Astrocyte (in vitro differentiated cells and primary cell): ENCODE results near the gene NOB1. TPM values are rescaled to one million over a fixed set of nuclear protein-coding genes. Genes with fewer than 3 reads are reported as not detected.
A peak's percentile ranks its signal among the peaks of the same experiment; 100 is the strongest.
"Not testable (repeated sequence)": the region's sequence is repeated elsewhere in the genome, so short reads cannot be mapped to it uniquely, and the experiment has no call there.

ENCODE experiments used
- DNase-seq: peaks from one replicate; pipeline ENCODE4 v3.0.0-alpha.2; 2010; ENCODE audit warnings: low read depth
- FAIRE-seq: peaks from 2 replicates; lab custom pipeline; 2011; peaks lifted over from hg19 to GRCh38; lab: Jason Lieb, UNC
- H2AFZ ChIP-seq: 2 replicates; pipeline ENCODE4 v1.6.0; 2012; ENCODE audit warnings: low read depth, low read length, inconsistent platforms
- H3K27ac ChIP-seq: 2 replicates; pipeline ENCODE4 v1.5.1; 2011; ENCODE audit warnings: low read depth, low read length, inconsistent platforms
- H3K27me3 ChIP-seq: 2 replicates; pipeline ENCODE4 v1.6.0; 2011; ENCODE audit warnings: low read length, inconsistent platforms; ENCODE audit not compliant: insufficient read depth
- H3K36me3 ChIP-seq: 2 replicates; pipeline ENCODE4 v1.5.1; 2011; ENCODE audit warnings: low read length, inconsistent platforms; ENCODE audit not compliant: insufficient read depth
- H3K4me1 ChIP-seq: 2 replicates; pipeline ENCODE4 v1.5.1; 2011; ENCODE audit warnings: low read length, inconsistent platforms; ENCODE audit not compliant: insufficient read depth
- H3K4me2 ChIP-seq: 2 replicates; pipeline ENCODE4 v1.6.0; 2012; ENCODE audit warnings: low read length, inconsistent platforms
- H3K4me3 ChIP-seq: 2 replicates; pipeline ENCODE4 v1.5.1; 2011; ENCODE audit warnings: low read depth, mild to moderate bottlenecking, low read length, inconsistent platforms; ENCODE audit not compliant: insufficient read depth
- H3K79me2 ChIP-seq: 2 replicates; pipeline ENCODE4 v1.6.0; 2012; ENCODE audit warnings: mild to moderate bottlenecking, low read length, inconsistent platforms; ENCODE audit not compliant: insufficient read depth
- H3K9ac ChIP-seq: 2 replicates; pipeline ENCODE4 v1.6.0; 2012; ENCODE audit warnings: mild to moderate bottlenecking, low read length, inconsistent platforms
- H3K9me3 ChIP-seq: 2 replicates; pipeline ENCODE4 v1.5.1; 2012; ENCODE audit warnings: low read depth, mild to moderate bottlenecking, low read length, inconsistent platforms; ENCODE audit not compliant: insufficient read depth
- H4K20me1 ChIP-seq: 2 replicates; pipeline ENCODE4 v1.6.0; 2012; ENCODE audit warnings: low read length, inconsistent platforms; ENCODE audit not compliant: insufficient read depth
- H3K27ac Mint-ChIP-seq: one replicate; pipeline ENCODE4 v1.8.0; 2021; ENCODE audit warnings: mild to moderate bottlenecking, mixed read lengths; ENCODE audit not compliant: unreplicated experiment
- H3K27me3 Mint-ChIP-seq: one replicate; pipeline ENCODE4 v1.8.0; 2021; ENCODE audit warnings: low read depth, mixed read lengths; ENCODE audit not compliant: unreplicated experiment
- H3K36me3 Mint-ChIP-seq: one replicate; pipeline ENCODE4 v1.8.0; 2021; ENCODE audit warnings: low read depth, mixed read lengths; ENCODE audit not compliant: unreplicated experiment
- H3K4me1 Mint-ChIP-seq: one replicate; pipeline ENCODE4 v1.8.0; 2021; ENCODE audit warnings: low read depth, mixed read lengths; ENCODE audit not compliant: unreplicated experiment
- H3K4me3 Mint-ChIP-seq: one replicate; pipeline ENCODE4 v1.8.0; 2021; ENCODE audit warnings: mild to moderate bottlenecking, moderate library complexity, mixed read lengths; ENCODE audit not compliant: unreplicated experiment
- H3K9me3 Mint-ChIP-seq: one replicate; pipeline ENCODE4 v1.8.0; 2021; ENCODE audit warnings: mild to moderate bottlenecking, mixed read lengths; ENCODE audit not compliant: unreplicated experiment
- EZH2 ChIP-seq: IDR thresholded peaks from 2 replicates; pipeline ENCODE4 v1.6.1; 2012; ENCODE audit warnings: mild to moderate bottlenecking, low read length, inconsistent platforms; ENCODE audit not compliant: insufficient read depth
- total RNA-seq: library from RNA; stranded (reverse); gene quantifications from 2 replicates; pipeline ENCODE4 v1.2.1, GENCODE V29; 2021
- TF ChIP-seq, protein P1 (sequence below): IDR thresholded peaks from 2 replicates; pipeline ENCODE4 v1.5.1; 2011; ENCODE audit warnings: low read depth, mild to moderate bottlenecking, inconsistent platforms, low read length, moderate library complexity; ENCODE audit not compliant: insufficient read depth

The NOB1 gene
- total RNA-seq, 1 donor from 2014 or later, result 46.0 TPM

DNA sequence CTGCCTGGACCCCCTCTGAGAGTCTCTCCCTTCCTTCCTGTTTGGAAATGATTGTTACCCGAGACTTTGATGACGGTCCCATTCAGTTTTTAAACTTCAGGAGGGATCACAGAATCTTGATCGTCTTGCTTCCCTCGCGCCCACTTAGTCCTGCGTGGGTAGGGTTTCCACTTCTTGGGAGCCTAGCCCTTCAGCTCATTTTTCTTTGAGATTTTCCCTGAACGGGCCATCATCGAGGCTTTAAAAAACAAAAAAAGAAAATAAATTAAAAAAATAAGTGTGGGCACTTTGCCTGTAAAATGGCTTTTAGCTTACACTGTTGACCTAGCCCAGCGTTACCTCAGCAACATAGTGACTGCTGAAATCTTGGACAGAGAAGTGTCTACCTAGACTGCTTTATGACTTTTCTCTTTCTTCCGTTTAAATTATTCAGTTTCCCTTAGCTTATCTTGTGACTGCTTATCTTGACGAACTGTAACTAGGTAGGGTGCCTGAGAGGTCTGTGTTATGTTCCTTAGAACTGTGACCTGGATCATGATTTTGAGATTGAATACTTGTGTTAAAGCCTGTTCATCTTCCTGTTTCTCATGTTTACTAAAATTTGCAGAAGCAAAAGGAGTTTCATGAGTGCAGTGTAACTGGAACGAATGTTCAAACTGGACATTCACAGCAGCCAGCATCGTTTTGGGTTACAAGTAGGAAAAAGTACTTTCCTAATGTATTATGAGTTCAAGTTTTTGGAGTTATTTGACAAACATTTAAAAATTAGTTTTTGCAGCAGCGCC, 8.3 kb upstream of the NOB1 start:
- Histone ChIP-seq H2AFZ (peak overlapping the region; percentile 93), H3K4me3 (peak overlapping the region; percentile 99), H3K36me3 (no peaks in the 10 kb centered on the region), H4K20me1 (peaks cover 17% of the 10 kb centered on the region), H3K9me3 (no peaks in the 10 kb centered on the region), H3K4me2 (peak overlapping the region; percentile 98), H3K9ac (peak overlapping the region; percentile 93), H3K4me1 (peaks cover 3% of the 10 kb centered on the region), H3K27ac (peak overlapping the region; percentile 75), H3K27me3 (no peaks in the 10 kb centered on the region), H3K79me2 (peaks cover 56% of the 10 kb centered on the region)
- Mint-ChIP-seq H3K36me3 (peaks cover 3% of the 10 kb centered on the region), H3K27me3 (no peaks in the 10 kb centered on the region), H3K9me3 (peaks cover 1% of the 10 kb centered on the region), H3K4me1 (peaks cover 5% of the 10 kb centered on the region), H3K4me3 (peak overlapping the region; percentile 95), H3K27ac (peak overlapping the region; percentile 90)
- no peak for TF ChIP-seq EZH2
- TF ChIP-seq, protein P1, sequence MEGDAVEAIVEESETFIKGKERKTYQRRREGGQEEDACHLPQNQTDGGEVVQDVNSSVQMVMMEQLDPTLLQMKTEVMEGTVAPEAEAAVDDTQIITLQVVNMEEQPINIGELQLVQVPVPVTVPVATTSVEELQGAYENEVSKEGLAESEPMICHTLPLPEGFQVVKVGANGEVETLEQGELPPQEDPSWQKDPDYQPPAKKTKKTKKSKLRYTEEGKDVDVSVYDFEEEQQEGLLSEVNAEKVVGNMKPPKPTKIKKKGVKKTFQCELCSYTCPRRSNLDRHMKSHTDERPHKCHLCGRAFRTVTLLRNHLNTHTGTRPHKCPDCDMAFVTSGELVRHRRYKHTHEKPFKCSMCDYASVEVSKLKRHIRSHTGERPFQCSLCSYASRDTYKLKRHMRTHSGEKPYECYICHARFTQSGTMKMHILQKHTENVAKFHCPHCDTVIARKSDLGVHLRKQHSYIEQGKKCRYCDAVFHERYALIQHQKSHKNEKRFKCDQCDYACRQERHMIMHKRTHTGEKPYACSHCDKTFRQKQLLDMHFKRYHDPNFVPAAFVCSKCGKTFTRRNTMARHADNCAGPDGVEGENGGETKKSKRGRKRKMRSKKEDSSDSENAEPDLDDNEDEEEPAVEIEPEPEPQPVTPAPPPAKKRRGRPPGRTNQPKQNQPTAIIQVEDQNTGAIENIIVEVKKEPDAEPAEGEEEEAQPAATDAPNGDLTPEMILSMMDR, result no peak
- peak; percentile 36 for DNase-seq
- FAIRE-seq, result no peak

DNA sequence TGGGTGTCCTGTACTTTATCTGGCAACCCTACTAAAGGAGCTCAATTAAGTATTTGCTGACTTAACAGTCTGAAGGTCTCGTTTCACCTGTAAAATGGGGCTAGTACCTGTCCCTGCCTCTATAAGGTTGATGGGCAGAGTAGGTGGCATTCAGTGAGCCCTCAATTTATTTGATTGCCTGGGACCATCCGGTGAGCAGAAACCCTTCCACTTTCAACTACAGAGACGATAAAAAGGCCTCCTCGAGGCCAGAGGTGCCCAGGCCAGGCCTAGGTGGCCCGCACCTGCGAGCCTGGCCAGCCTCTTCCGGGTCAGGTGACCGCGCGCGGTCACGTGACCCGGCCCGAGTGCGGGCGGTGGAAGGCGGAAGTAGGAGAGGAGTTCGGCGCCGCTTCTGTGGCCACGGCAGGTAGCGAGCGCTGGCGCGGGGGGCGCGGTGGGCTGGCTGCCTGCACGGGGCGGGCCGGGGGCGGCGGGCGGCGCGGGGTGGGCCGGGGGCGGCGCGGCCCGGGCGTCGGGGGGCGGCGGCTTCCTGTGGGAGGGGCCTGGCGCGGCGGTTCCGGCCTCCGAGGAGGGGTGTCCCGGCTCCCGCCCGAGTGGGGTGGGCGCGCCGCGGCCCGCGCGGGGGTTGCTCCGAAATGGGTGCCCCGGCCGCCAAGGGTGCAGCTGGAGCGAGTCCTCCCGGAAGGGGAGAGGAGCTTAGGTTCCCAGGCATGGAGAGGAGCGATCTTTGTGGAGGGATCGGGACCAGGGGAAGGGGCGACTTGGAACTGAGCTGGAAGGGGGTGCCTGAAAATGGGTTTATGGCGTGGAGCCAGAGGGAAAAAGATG, 7.5 kb upstream of the NOB1 start, which contains the start of gene WWP2:
TSS of gene WWP2 (plus strand) at position 350 of the 831 bp plus-strand sequence. CDS start 24,679 bp downstream, outside the sequence.
- peaks cover 9% of the 10 kb centered on the region for H4K20me1 ChIP-seq
- peaks cover 3% of the 10 kb centered on the region for H3K4me1 ChIP-seq
- Mint-ChIP-seq H3K9me3 (peaks cover 1% of the 10 kb centered on the region), H3K27me3 (peaks cover 1% of the 10 kb centered on the region), H3K4me1 (peaks cover 5% of the 10 kb centered on the region), H3K36me3 (peaks cover 3% of the 10 kb centered on the region), H3K4me3 (peak within 1 kb of the TSS; percentile 95), H3K27ac (peak within 1 kb of the TSS; percentile 90)
- FAIRE-seq, result no peak
- no peaks in the 10 kb centered on the region for H3K9me3 ChIP-seq
- H3K36me3 ChIP-seq, result no peaks in the 10 kb centered on the region
- H2AFZ ChIP-seq, result peak within 1 kb of the TSS; percentile 98
- H3K79me2 ChIP-seq, result peaks cover 47% of the 10 kb centered on the region
- peak within 1 kb of the TSS; percentile 75 for H3K27ac ChIP-seq
- peak within 1 kb of the TSS; percentile 99 for H3K4me3 ChIP-seq
- no peaks in the 10 kb centered on the region for H3K27me3 ChIP-seq
- DNase-seq, result no peak
- TF ChIP-seq, protein P1, result no peak
- TF ChIP-seq EZH2, result no peak
- peak within 1 kb of the TSS; percentile 93 for H3K9ac ChIP-seq
- H3K4me2 ChIP-seq, result peak within 1 kb of the TSS; percentile 98

DNA sequence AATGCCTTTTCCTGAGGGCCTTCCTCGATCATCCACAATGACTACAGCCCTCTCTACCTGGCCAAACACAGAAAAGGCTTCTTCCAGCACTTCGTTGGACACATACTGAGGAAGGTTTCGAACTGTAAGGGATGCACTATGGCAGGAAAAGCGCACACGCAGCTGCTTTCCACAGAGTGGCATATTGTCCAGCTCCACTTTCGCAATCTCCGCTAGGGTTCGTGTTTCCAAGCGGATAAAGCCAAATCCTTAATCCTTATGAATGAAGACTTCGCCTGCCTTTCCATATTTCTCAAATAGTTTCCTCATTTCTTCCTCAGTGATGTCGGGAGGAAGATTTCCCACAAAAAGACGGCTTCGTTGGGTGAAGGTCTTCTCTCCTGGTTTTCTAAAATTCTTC, 2.6 kb upstream of the NOB1 start:
- H3K9me3 Mint-ChIP-seq, H3K36me3 Mint-ChIP-seq, H3K27me3 ChIP-seq, H3K4me3 ChIP-seq, H3K4me2 ChIP-seq, H3K27ac ChIP-seq, H3K9ac ChIP-seq, H2AFZ ChIP-seq, H3K27me3 Mint-ChIP-seq, H3K36me3 ChIP-seq, H4K20me1 ChIP-seq, H3K4me3 Mint-ChIP-seq, FAIRE-seq, H3K9me3 ChIP-seq, H3K27ac Mint-ChIP-seq, H3K4me1 Mint-ChIP-seq, DNase-seq: not testable (repeated sequence)
- Histone ChIP-seq H3K4me1 (peaks cover 11% of the 10 kb centered on the region), H3K79me2 (peaks cover 27% of the 10 kb centered on the region)
